PC-3 (cell line): ENCODE measurements around the gene CRABP1.

ENCODE experiments used
- EZH2 ChIP-seq: fragments of 300-600 bp; sonication (generic); IDR thresholded peaks from one replicate; pipeline ENCODE4 v1.6.1; 2017; ENCODE audit warnings: antibody characterized with exemption, mild to moderate bottlenecking, low read length; ENCODE audit not compliant: unreplicated experiment
- TF ChIP-seq, protein P1 (sequence below): fragments of 300-600 bp; sonication (generic); conservative IDR thresholded peaks from 2 replicates; pipeline ENCODE4 v1.5.1; 2017; ENCODE audit warnings: antibody characterized with exemption, low read depth, mild to moderate bottlenecking, low read length

DNA sequence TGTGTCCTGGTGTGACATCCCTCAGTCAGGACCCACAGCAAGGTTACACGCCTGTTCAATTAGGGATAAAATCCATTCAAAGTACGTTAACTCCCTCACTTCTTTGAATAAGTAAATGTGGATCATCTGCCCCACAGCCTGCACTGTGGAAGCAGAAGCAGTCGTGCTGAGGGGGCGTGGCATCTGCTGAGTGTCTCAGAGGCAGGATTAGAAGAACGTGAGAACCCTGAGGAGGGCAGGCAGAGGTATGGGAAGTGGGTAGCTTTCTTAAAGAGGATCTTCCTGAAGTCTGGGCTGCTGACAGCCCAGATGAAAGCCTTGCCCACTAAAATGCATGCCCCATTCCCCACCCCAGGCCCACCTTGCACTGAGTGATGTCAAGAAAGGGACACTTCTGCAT, 28.5 kb downstream of the CRABP1 start:
- TF ChIP-seq, protein P1, sequence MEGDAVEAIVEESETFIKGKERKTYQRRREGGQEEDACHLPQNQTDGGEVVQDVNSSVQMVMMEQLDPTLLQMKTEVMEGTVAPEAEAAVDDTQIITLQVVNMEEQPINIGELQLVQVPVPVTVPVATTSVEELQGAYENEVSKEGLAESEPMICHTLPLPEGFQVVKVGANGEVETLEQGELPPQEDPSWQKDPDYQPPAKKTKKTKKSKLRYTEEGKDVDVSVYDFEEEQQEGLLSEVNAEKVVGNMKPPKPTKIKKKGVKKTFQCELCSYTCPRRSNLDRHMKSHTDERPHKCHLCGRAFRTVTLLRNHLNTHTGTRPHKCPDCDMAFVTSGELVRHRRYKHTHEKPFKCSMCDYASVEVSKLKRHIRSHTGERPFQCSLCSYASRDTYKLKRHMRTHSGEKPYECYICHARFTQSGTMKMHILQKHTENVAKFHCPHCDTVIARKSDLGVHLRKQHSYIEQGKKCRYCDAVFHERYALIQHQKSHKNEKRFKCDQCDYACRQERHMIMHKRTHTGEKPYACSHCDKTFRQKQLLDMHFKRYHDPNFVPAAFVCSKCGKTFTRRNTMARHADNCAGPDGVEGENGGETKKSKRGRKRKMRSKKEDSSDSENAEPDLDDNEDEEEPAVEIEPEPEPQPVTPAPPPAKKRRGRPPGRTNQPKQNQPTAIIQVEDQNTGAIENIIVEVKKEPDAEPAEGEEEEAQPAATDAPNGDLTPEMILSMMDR = no peak
- no peak for TF ChIP-seq EZH2
